Kidney epithelial cell (primary cell): ENCODE results near the gene PEX11B. TPM values are rescaled to one million over a fixed set of nuclear protein-coding genes. Genes with fewer than 3 reads are reported as not detected.

ENCODE experiments used
- DNase-seq: peaks from one replicate; pipeline ENCODE4 v3.0.0-alpha.2; 2010; ENCODE audit warnings: low read depth
- H3K27me3 ChIP-seq: 2 replicates; pipeline ENCODE4 v1.6.0; 2011; ENCODE audit warnings: low read length; ENCODE audit not compliant: control insufficient read depth, insufficient read depth
- H3K36me3 ChIP-seq: 2 replicates; pipeline ENCODE4 v1.5.1; 2011; ENCODE audit warnings: low read length; ENCODE audit not compliant: control insufficient read depth, insufficient read depth
- H3K4me3 ChIP-seq: 2 replicates; pipeline ENCODE4 v1.5.1; 2011; ENCODE audit warnings: low read depth, mild to moderate bottlenecking, control low read depth, low read length
- total RNA-seq: library from RNA; depleted of rRNA; stranded (reverse); fragments of >200 nt; gene quantifications from 2 replicates; pipeline ENCODE4 v1.2.3, GENCODE V29; 2015
- TF ChIP-seq, protein P1 (sequence below): IDR thresholded peaks from 2 replicates; pipeline ENCODE4 v1.5.1; 2011; ENCODE audit warnings: mild to moderate bottlenecking, moderate library complexity, low read length, control low read depth, inconsistent platforms; ENCODE audit not compliant: insufficient read depth, poor library complexity, severe bottlenecking

PEX11B gene
- total RNA-seq, 1 donor from 2014 or later = 31.2 TPM

DNA sequence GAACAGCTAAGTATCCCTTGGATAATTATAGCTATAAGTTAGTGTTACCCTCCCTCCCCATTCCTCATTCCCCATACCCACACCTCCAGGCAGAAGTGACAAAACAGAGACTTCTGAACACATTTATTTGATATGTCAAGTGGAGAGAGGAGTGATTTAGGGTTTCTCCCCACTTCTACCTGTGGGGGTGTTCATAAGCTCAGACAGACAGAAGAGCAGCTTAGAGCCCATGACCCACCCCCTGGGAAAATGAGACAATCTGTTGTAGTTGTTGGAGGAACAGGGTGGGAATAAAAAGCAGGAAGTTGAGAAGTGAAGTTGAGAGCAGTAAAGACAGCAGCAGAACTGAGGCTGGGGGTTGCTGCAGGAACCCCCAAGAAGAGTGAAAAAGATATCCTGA lies 40.8 kb upstream of the PEX11B start:
- no peak overlapping the region for H3K4me3 ChIP-seq
- no peaks in the 10 kb centered on the region for H3K27me3 ChIP-seq
- no peak for DNase-seq
- TF ChIP-seq, protein P1, sequence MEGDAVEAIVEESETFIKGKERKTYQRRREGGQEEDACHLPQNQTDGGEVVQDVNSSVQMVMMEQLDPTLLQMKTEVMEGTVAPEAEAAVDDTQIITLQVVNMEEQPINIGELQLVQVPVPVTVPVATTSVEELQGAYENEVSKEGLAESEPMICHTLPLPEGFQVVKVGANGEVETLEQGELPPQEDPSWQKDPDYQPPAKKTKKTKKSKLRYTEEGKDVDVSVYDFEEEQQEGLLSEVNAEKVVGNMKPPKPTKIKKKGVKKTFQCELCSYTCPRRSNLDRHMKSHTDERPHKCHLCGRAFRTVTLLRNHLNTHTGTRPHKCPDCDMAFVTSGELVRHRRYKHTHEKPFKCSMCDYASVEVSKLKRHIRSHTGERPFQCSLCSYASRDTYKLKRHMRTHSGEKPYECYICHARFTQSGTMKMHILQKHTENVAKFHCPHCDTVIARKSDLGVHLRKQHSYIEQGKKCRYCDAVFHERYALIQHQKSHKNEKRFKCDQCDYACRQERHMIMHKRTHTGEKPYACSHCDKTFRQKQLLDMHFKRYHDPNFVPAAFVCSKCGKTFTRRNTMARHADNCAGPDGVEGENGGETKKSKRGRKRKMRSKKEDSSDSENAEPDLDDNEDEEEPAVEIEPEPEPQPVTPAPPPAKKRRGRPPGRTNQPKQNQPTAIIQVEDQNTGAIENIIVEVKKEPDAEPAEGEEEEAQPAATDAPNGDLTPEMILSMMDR = no peak
- peaks cover 1% of the 10 kb centered on the region for H3K36me3 ChIP-seq

DNA sequence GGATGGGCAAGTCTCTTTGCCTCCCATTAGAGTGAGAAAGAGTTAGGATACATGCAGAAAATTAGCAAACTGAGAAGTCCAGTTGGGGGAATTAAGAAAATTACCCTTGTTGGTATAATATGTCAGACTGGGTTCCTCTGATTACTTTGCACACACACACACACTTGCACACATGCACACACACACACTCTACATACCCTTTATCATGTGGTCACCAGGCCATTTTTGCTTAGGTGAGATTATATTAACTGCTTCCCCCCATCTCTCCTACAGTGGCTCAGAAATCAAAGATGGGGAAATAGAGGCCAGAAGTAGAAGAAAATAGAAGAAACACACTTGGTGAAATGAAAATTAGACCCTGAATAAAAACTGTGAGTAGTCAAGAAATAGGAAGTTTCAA lies 40.2 kb upstream of the PEX11B start:
- Histone ChIP-seq H3K36me3 (peaks cover 1% of the 10 kb centered on the region), H3K27me3 (no peaks in the 10 kb centered on the region), H3K4me3 (no peak overlapping the region)
- TF ChIP-seq, protein P1 = no peak
- DNase-seq = no peak

DNA sequence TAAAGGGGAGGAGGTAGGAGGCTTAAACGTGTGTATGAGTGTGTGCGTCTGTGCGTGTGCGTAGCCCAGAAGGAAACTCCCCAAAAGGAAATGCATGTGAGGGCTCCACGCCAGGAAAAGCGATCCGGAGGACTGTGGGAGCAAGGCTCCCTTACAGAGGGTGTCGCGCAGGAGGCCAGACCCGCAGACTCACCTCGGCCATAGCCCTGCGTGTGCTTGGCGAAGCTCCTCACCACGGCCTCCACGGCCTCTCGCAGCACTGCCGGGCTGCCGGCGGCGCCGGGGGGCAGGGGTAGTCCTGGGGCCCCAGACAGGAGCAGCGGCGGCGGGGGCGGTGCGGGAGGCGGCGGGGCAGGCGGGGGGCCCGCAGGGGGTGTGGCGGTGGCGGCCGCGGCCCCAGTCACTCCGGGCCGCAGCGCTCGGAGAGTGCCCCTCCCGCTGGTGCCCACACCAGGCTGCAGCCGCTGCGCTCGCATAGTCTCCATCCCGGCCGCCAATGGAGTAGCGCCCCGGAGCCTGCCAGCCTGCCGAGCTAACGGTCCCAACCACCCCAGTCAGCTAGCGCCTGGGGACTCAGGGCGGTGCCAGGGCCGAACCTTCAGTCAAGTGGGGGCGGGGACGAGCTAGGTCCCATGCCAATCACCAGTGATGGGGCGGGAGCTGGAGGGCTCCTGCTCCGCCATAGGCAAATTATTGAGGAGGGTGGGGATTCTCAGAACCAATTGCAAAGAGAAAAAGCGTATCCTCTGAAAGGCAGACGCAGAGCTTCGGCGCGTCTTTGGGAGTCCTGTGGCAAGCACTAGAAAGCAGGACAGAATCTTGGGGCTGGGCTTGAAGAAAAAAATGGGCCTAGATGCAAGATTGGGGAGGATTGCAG lies 39.2 kb upstream of the PEX11B start, which contains the start of gene LIX1L:
Gene LIX1L, minus strand, starts transcription at position 575 of the 877 bp plus-strand sequence. Its CDS starts 90 bp downstream, at position 485.
- DNase-seq = peak; percentile 79
- H3K36me3 ChIP-seq = peaks cover 1% of the 10 kb centered on the region
- peak within 1 kb of the TSS; percentile 55 for H3K4me3 ChIP-seq
- TF ChIP-seq, protein P1 = no peak
- no peaks in the 10 kb centered on the region for H3K27me3 ChIP-seq

DNA sequence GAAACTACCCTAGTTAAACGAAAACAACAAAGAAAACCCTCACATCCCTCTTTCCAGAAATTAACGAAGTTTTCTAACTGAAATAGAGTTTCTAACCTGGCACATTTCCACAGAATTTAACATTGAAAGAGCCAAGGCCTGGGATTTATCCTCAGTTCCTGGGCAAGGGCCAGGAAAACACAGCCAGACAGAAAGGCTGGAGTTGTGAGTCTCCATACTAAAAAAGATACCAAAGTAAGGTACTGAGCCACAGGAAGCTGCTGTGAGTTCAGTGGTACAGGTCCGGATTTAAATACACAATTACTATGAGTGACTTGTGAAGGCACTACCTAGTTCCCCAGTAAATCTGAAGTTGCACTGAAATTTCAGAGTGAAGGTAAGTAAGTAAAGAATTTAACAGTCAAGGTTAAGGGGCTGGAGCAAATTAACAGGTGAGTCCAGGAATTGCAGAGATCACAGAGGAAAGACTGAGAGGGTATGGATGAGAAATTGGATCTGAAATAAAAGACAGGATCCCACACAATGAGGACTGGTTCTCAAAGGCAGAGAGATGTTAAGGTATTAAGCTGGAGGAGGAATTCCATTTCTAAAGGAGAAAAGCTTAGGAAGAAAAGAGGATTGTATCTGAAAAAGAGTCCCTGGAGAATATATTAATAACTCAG lies 38.4 kb upstream of the PEX11B start:
- TF ChIP-seq, protein P1 = no peak
- DNase-seq = no peak
- Histone ChIP-seq H3K4me3 (peak overlapping the region; percentile 55), H3K27me3 (no peaks in the 10 kb centered on the region), H3K36me3 (peaks cover 1% of the 10 kb centered on the region)

DNA sequence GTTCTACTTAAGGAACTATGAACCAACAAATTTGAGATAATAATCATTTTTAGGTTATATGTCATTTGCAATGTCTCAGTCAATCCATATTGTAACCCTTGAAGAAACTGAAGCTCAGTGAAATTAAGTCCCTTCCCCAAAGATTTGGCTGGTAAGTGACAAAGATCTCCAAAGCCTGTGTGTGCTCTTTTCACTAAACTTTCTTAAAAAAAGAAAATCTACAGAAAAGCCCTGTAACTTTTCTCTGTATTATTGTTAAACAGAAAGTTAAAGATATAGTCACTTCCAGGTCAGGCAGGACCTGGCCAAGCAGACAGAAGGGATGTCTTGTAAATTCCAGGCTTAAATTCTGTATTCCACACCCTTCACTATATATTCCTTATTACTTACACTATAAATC lies 37.8 kb upstream of the PEX11B start:
- no peaks in the 10 kb centered on the region for H3K27me3 ChIP-seq
- no peak for DNase-seq
- TF ChIP-seq, protein P1 = no peak
- H3K36me3 ChIP-seq = peaks cover 1% of the 10 kb centered on the region
- H3K4me3 ChIP-seq = peak overlapping the region; percentile 55
